B cell (primary cell): ENCODE data around the gene PPP4R4. TPM values are rescaled to one million over a fixed set of nuclear protein-coding genes. Genes with fewer than 3 reads are reported as not detected.

Experiments
- ATAC-seq: fragments of 200-7000 bp; cut with Tn5 transposase; one replicate; pipeline ENCODE4 v1.10.0; 2021; ENCODE audit warnings: low read depth, mild to moderate bottlenecking, moderate number of reproducible peaks, moderate library complexity
- CTCF ChIA-PET: fragments of 350-600 bp; sonication (Branson Sonifier 250); formaldehyde crosslinking; loops from one replicate; lab custom pipeline; 2021; ENCODE audit warnings: antibody characterized with exemption, inconsistent platforms; lab: Charles Lee
- POLR2A ChIA-PET: fragments of 350-600 bp; sonication (Branson Sonifier 250); formaldehyde crosslinking; loops from one replicate; lab custom pipeline; 2021; ENCODE audit warnings: antibody characterized with exemption; lab: Charles Lee
- DNase-seq: peaks from one replicate; pipeline ENCODE4 v3.0.0; 2013
- H2AFZ ChIP-seq: 2 replicates; pipeline ENCODE4 v1.6.1; 2012; ENCODE audit warnings: mild to moderate bottlenecking, low read depth, low read length; ENCODE audit not compliant: insufficient read depth, poor library complexity, severe bottlenecking
- H3K27ac ChIP-seq, 2 donors: 1 replicate in 1 of 2; 2 replicates in 1 of 2; pipeline ENCODE4 v1.5.1; 2012 to 2013; ENCODE audit warnings: low read length in 2 of 2, mild to moderate bottlenecking in 2 of 2, moderate library complexity in 1 of 2
- H3K27me3 ChIP-seq, 4 experiments: fragments of 200-600 bp in 1 of 4; sonication (generic) in 1 of 4; replicated peaks in 1 of 4; 1 replicate in 2 of 4; 2 replicates in 2 of 4; pipeline versions ENCODE4 v1.6.1 to v1.7.0; 2013 to 2016; ENCODE audit warnings: low read length in 3 of 4, mild to moderate bottlenecking in 2 of 4, mixed read lengths in 1 of 4, moderate library complexity in 1 of 4; ENCODE audit not compliant: insufficient read depth in 4 of 4, control insufficient read depth in 3 of 4; ENCODE audit errors: control extremely low read depth in 1 of 4
- H3K36me3 ChIP-seq, 2 experiments: replicated peaks in 1 of 2; 1 replicate in 1 of 2; 2 replicates in 1 of 2; pipeline versions ENCODE4 v1.6.1 to v1.7.1; 2013; ENCODE audit warnings: low read length in 1 of 2; ENCODE audit not compliant: insufficient read depth in 2 of 2, control insufficient read depth in 1 of 2; ENCODE audit errors: control extremely low read depth in 1 of 2, extremely low read depth in 1 of 2
- H3K4me1 ChIP-seq, 2 donors: fragments of 200-600 bp in 1 of 2; sonication (generic) in 1 of 2; 1 replicate in 1 of 2; 2 replicates in 1 of 2; pipeline versions ENCODE4 v1.5.1 to v1.6.1; 2013 to 2017; ENCODE audit warnings: low read length in 2 of 2; ENCODE audit not compliant: control insufficient read depth in 2 of 2, insufficient read depth in 2 of 2
- H3K4me2 ChIP-seq: replicated peaks from 2 replicates; pipeline ENCODE3; 2012; ENCODE audit warnings: mild to moderate bottlenecking, low read depth, low read length; ENCODE audit not compliant: poor library complexity, severe bottlenecking
- H3K4me3 ChIP-seq, 5 experiments: fragments of 200-600 bp in 1 of 5; sonication (generic) in 1 of 5; 1 replicate in 3 of 5; 2 replicates in 2 of 5; pipeline versions ENCODE4 v1.5.1 to v1.7.0; 2011 to 2016; ENCODE audit warnings: low read length in 4 of 5, mild to moderate bottlenecking in 4 of 5, low read depth in 2 of 5, control low read depth in 1 of 5, moderate library complexity in 1 of 5; ENCODE audit not compliant: insufficient read depth in 1 of 5; ENCODE audit errors: control extremely low read depth in 1 of 5, extremely low read depth in 1 of 5
- H3K79me2 ChIP-seq: fragments of 200-600 bp; sonication (generic); one replicate; pipeline ENCODE4 v1.6.0; 2016; ENCODE audit warnings: low read length; ENCODE audit not compliant: control insufficient read depth, insufficient read depth
- H3K9ac ChIP-seq: fragments of 200-600 bp; sonication (generic); 2 replicates; pipeline ENCODE4 v1.6.1; 2017; ENCODE audit warnings: mild to moderate bottlenecking, low read length, moderate library complexity
- H3K9me3 ChIP-seq, 3 donors: one replicate each; pipeline versions ENCODE4 v1.6.1 to v1.7.1; 2013; ENCODE audit warnings: low read length in 2 of 3; ENCODE audit not compliant: control insufficient read depth in 2 of 3, insufficient read depth in 1 of 3; ENCODE audit errors: control extremely low read depth in 1 of 3
- H4K20me1 ChIP-seq: 2 replicates; pipeline ENCODE4 v1.6.0; 2012; ENCODE audit warnings: mild to moderate bottlenecking, low read length; ENCODE audit not compliant: insufficient read depth, control insufficient read depth, poor library complexity, severe bottlenecking
- H3K27ac Mint-ChIP-seq: one replicate; pipeline ENCODE4 v1.8.0; 2021; ENCODE audit warnings: mixed read lengths
- H3K27me3 Mint-ChIP-seq: one replicate; pipeline ENCODE4 v1.8.0; 2021; ENCODE audit warnings: mixed read lengths
- H3K4me1 Mint-ChIP-seq: one replicate; pipeline ENCODE4 v1.8.0; 2021; ENCODE audit warnings: mixed read lengths
- H3K4me3 Mint-ChIP-seq: one replicate; pipeline ENCODE4 v1.8.0; 2021; ENCODE audit warnings: mixed read lengths
- H3K9me3 Mint-ChIP-seq: one replicate; pipeline ENCODE4 v1.8.0; 2022; ENCODE audit warnings: mixed read lengths; ENCODE audit not compliant: insufficient read depth
- CTCF ChIP-seq: fragments of 200-600 bp; IDR thresholded peaks from one replicate; pipeline ENCODE4 v1.8.0; 2022; ENCODE audit warnings: antibody characterized with exemption, mild to moderate bottlenecking
- EZH2 ChIP-seq: IDR thresholded peaks from 2 replicates; pipeline ENCODE4 v1.6.1; 2012; ENCODE audit warnings: borderline replicate concordance, low read depth, mild to moderate bottlenecking, moderate library complexity, low read length; ENCODE audit not compliant: insufficient read depth, poor library complexity, severe bottlenecking
- WGBS: methylation state at CpG from one replicate; pipeline ENCODE4 v1.1.5; 2013; ENCODE audit warnings: missing lambda C conversion rate; ENCODE audit not compliant: insufficient coverage; 5-methylcytosine and 5-hydroxymethylcytosine counted together
- intact Hi-C: fragments of 100-400 bp; cut with micrococcal nuclease; formaldehyde crosslinking; loops from one replicate; pipeline ENCODE4 v1.10.0; 2022
- polyA plus RNA-seq: library from polyadenylated mRNA; depleted of rRNA; stranded (reverse); fragments of >200 nt; gene quantifications from 2 replicates; pipeline ENCODE4 v1.2.3, GENCODE V29; 2012
- total RNA-seq, 2 donors: library from RNA; stranded (reverse); fragments of 120-200 nt in 1 of 2; gene quantifications; 1 replicate in 1 of 2; 2 replicates in 1 of 2; pipeline versions ENCODE4 v1.2.3 to v1.2.4, GENCODE V29; 2013 to 2022

PPP4R4 gene
- total and polyA plus RNA-seq, 2 donors (not counting 1 experiment from before 2014, with no cell fraction given): not detected

- H4K20me1 ChIP-seq: no peaks in the 10 kb centered on the region
- Mint-ChIP-seq H3K9me3 (no peaks in the 10 kb centered on the region), H3K4me3 (peak overlapping the region; percentile 75), H3K27me3 (peaks cover 58% of the 10 kb centered on the region), H3K4me1 (peaks cover 18% of the 10 kb centered on the region), H3K27ac (no peak overlapping the region)
- H3K79me2 ChIP-seq: no peaks in the 10 kb centered on the region
- POLR2A ChIA-PET: interaction anchor here (1.3 kb wide), 1 partner anchor 97 kb away, joined by 5 read pairs; no protein-coding TSS in a partner anchor
- H3K4me3 ChIP-seq: peak overlapping the region in 1 of 5 experiments; percentile 4
- H3K27ac ChIP-seq: no peak overlapping the region
- WGBS: 48% methylated on average over 2 of the region's 7 CpGs
- ATAC-seq: no peak
- no peak overlapping the region for H3K4me2 ChIP-seq
- H3K9me3 ChIP-seq: peaks cover 0 to 6% (median 0%) of the 10 kb centered on the region in 3 donors
- H3K4me1 ChIP-seq: peaks cover 21 to 23% of the 10 kb centered on the region in 2 donors
- no peak for DNase-seq
- H3K27me3 ChIP-seq: peaks cover 0 to 46% (median 42%) of the 10 kb centered on the region in 4 experiments
- no peak for TF ChIP-seq EZH2
- no peak for TF ChIP-seq CTCF
- H3K36me3 ChIP-seq: no peaks in the 10 kb centered on the region
- intact Hi-C loops: loop anchor here (2.0 to 10.0 kb wide), 2 partner anchors 95 to 991 kb away; partner anchors contain the start of genes DDX24, IFI27L1, LYSET and MOAP1
- no peak overlapping the region for H2AFZ ChIP-seq
- CTCF ChIA-PET: interaction anchor here (0.8 to 2.8 kb wide), 3 partner anchors 140 to 309 kb away, joined by 3 to 18 read pairs (median 3); no protein-coding TSS in a partner anchor
- H3K9ac ChIP-seq: no peak overlapping the region
Measured at GRCh38 chr14:94175747-94176146, 1.6 kb downstream of the PPP4R4 start.

GRCh38 chr14:94176808-94177207, 2.7 kb downstream of the PPP4R4 start:
- ATAC-seq (no peak), DNase-seq (no peak)
- peaks cover 61% of the 10 kb centered on the region for H3K27me3 Mint-ChIP-seq

More at GRCh38 chr14:94176808-94177207, 2.7 kb downstream of the PPP4R4 start:
- intact Hi-C loops: loop anchor here (1.0 to 10.0 kb wide), 2 partner anchors 151 to 992 kb away; partner anchors contain the start of genes LYSET, MOAP1 and OTUB2
- no peaks in the 10 kb centered on the region for H3K36me3 ChIP-seq
- peaks cover 25% of the 10 kb centered on the region in 2 donors for H3K4me1 ChIP-seq
- H4K20me1 ChIP-seq: no peaks in the 10 kb centered on the region
- H3K79me2 ChIP-seq: no peaks in the 10 kb centered on the region
- peaks cover 21% of the 10 kb centered on the region for H3K4me1 Mint-ChIP-seq
- ChIA-PET POLR2A (no interaction called here), CTCF (interaction anchor here (1.3 kb wide), 1 partner anchor 237 kb away, joined by 3 read pairs; no protein-coding TSS in a partner anchor)
- peaks cover 2 to 45% (median 38%) of the 10 kb centered on the region in 4 experiments for H3K27me3 ChIP-seq
- H3K9me3 Mint-ChIP-seq: no peaks in the 10 kb centered on the region
- TF ChIP-seq CTCF (no peak), EZH2 (no peak)
- H3K27ac Mint-ChIP-seq: no peak overlapping the region
- WGBS: no CpG with 5 or more reads among the region's 3 CpGs
- no peak overlapping the region for H3K4me3 Mint-ChIP-seq
- H3K27ac ChIP-seq: no peak overlapping the region
- no peak overlapping the region for H3K9ac ChIP-seq
- no peak overlapping the region for H3K4me3 ChIP-seq
- no peak overlapping the region for H2AFZ ChIP-seq
- H3K4me2 ChIP-seq: no peak overlapping the region
- H3K9me3 ChIP-seq: peaks cover 0 to 6% (median 0%) of the 10 kb centered on the region in 3 donors
